ENCODE measurements around the gene ZNF727.
A peak's percentile ranks its signal among the peaks of the same experiment; 100 is the strongest.
"Not testable (repeated sequence)": the region's sequence is repeated elsewhere in the genome, so short reads cannot be mapped to it uniquely, and the experiment has no call there.

The ZNF727 gene

DNA sequence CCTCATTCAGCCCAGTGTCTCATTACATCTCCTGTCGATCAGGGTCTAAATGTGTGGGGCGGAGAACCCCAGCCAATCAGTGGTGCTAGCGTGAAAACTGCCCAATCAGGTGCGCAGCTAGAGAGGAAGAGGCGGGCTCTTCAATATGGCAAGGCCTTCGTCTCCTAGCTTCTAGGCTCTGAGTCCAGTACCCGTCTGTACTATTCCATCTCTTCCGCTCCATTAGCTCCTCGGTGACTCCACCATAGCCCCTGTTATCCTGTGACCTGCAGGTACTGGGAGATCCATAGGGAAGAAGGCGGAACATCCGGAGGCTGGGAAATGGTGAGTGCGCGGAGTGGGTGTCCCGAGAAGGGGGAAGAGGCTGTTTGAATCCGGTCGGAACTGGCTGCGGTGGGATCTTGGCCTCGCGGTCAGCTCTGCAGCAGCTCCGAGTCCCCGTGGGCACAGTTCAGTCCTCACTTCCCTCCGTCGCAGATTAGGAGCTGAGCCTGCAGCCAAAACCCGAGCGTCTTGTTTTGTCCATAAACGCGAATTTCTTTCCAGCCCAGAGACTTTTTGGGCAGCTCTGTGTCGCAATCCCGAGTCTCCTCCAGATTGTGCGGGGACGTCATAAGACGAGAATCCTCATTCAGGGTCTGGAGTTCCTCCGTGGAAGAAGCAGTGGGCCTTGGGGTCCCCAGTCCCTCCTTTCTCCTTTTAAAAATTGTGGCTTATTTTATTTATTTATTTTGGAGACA is at the start of gene ZNF727:
Gene ZNF727, plus strand, starts transcription at position 134 of the 740 bp plus-strand sequence. Its CDS starts 188 bp downstream, at position 322.
- DNase-seq = peak; percentile 85

GRCh38 chr7:63998549-63998948 is 46.7 kb upstream of the ZNF727 start, which contains the start of gene ZNF722:
Gene ZNF722, plus strand, starts transcription at chr7:63998849. Its CDS starts 113 bp downstream, at chr7:63998962.
- no peak for DNase-seq

DNA sequence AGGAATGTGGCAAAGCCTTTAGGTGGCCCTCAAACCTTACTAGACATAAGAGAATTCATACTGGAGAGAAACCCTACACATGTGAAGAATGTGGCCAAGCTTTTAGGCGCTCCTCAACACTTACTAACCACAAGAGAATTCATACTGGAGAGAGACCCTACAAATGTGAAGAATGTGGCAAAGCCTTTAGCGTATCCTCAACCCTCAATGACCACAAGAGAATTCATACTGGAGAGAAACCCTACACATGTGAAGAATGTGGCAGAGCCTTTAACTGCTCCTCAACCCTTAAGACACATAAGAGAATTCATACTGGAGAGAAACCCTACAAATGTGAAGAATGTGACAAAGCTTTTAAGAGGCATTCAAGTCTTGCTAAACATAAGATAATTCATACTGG is 29.7 kb upstream of the ZNF727 start:
- not testable (repeated sequence) for DNase-seq

DNA sequence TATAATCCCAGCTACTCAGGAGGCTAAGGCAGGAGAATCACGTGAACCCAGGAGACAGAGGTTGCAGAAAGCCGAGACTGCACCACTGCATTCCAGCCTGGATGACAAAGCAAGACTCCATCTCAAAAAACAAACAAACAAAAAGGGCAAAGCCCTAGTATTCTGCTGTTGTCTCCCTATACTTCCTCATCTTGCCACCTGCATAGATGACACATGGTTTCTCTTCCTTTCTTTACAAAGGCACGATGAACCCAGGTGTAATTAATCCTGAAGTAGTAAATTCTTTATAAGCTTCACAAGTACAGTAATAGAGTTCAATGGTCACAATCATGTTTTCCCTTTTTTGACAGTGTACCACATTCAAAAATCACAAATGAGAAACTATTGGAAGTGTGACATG is 9.8 kb upstream of the ZNF727 start:
- DNase-seq = no peak

DNA sequence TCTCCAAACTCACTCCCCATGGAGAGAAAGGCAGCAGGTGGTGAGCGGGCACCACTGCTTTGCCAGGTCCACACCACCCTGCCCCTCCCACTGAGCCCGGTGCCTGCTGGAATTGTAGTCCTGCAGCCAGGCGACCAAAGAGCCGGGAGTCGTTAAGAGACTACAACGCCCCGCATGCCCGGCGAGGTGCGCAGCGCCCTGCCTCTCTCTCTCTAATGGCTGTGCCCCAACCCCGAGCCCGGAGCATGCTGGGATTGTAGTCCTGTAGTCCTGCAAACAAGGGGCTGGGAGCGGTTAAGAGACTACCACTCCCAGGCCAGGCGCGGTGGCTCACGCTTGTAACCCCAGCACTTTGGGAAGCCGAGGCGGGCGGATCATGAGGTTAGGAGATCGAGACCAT is 8.1 kb upstream of the ZNF727 start:
- no peak for DNase-seq

- DNase-seq = no peak
Observed at GRCh38 chr7:64046041-64046389, 781 bp downstream of the ZNF727 start.

DNA sequence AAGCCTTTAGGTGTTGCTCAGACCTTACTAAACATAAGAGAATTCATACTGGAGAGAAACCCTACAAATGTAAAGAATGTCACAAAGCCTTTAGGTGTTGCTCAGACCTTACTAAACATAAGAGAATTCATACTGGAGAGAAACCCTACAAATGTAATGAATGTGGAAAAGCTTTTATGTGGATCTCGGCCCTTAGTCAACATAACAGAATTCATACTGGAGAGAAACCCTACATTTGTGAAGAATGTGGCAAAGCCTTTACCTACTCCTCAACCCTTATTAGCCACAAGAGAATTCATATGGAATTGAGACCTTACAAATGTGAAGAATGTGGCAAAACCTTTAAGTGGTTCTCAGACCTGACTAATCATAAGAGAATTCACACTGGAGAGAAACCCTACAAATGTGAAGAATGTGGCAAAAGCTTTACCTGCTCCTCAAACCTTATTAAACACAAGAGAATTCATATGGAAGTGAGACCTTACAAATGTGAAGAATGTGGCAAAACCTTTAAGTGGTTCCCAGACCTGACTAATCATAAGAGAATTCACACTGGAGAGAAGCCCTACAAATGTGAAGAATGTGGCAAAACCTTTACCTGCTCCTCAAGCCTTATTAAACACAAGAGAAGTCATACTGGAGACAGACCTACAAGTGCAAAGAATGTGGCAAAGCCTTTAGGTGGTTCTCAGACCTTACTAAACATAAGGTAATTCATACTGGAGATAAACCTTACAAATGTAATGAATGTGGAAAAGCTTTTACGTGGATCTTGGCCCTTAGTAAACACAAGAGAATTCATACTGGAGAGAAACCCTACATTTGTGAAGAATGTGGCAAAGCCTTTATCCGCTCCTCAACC is 32.8 kb downstream of the ZNF727 start:
- not testable (repeated sequence) for DNase-seq

GRCh38 chr7:64078699-64078994 is 33.4 kb downstream of the ZNF727 start:
- no peak for DNase-seq

DNA sequence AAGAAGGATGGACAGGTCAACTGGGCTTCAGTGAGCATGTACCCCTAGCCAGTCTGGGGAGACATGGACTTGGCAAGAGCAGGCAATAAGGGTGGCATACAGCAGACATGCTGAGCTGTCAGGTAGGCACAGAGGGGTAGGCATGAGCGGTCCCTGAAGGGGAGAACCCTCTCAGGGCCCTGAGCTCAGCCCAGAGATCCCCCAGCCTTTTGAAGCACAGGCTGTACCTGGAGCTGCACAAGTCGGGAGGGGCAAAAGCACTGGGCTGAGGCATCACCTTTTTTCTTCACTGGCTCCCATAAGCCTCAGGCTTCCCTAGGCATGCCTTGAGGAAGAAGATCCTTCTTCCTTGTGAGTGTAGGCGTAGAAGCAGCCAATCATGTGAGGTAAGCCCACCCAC is 42.3 kb downstream of the ZNF727 start:
- no peak for DNase-seq

DNA sequence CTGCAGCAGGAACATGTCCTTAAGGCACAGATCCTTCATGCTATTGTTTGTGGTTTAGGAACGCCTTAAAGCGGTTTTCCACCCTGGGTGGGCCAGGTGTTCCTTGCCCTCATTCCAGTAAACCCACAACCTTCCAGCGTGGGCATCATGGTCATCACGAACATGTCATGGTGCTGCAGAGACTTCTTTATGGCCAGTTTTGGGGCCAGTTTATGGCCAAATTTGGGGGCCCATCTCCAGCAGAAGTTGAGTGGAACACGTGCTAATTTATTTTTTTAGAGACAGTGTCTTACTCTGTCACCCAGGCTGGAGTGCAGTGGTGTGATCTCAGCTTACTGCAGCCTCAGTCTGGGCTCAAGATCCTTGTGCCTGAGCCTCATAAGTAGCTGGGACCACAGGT is 43.6 kb downstream of the ZNF727 start:
- DNase-seq = not testable (repeated sequence)
